ENCODE data around the gene TSPAN31.
"Not testable (repeated sequence)": the region's sequence is repeated elsewhere in the genome, so short reads cannot be mapped to it uniquely, and the experiment has no call there.

TSPAN31 gene

DNA sequence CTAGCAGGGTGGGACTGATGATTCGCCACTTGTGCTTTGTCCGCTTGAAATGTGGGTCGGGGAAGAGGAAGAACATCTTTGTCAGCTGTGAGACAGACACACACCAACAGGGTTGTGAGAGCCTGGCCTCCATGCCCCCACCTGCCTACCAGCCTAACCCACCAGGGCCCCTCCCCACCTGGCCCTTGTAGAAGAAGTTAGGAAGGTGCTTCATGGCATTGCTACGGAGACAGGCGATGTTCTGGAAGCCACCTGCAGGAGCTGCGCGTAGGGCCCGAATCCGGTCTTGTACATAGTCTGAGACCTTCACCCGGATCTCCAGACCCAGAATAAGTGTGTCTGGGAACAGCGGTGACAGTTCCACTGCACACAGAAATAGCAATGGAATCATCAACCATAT is 24.8 kb downstream of the TSPAN31 start:
- no peak for DNase-seq

DNA sequence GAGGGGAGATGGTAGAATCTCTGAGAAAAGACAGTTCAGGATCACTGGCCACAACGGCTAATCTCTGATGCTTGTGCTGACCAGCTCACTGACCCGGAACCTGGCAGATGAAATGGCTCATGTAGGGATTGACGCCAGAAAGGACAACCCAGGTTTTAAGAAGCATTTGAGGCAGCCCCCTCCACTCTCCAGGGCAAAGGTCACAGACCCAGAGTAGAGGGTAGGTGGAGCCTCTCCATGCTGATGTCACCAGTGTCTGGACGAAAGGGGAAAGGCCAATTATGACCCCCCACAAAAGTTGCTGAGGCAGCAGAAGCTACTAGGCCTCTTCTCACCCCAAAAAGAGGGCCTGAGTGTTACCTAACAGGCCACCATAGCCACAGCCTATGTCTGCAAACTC is 25.9 kb downstream of the TSPAN31 start:
- no peak for DNase-seq

DNA sequence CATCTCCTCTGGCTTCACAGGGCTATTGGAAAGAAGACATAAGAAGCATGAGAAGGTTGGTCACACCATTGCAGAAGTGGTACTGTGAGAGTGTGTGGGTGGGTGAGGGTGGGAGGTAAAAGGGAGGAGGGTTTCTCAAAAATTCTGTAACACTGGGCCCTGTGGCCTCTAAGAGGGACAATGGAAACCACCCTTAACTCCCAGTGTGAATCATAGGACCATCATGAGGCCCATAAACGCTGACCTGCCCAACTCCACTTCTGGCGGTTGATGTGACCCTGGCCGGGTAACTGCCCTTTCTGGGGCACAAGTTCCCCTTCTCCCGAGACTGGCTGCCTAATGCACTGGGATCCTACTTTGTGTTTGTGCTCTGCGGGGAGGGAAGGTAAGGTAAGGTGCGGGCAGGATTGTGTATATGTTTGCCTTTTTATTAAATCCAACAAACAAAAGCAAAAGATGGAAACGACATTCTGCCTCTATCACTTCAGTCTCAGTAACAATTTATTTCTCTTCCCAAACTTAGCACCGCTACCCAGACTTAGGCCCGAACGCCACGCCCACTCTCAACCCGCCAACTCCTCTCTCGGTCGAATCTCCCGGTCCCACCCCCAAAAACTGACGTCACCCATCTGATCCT is 26.5 kb downstream of the TSPAN31 start:
- peak; percentile 96 for DNase-seq

DNA sequence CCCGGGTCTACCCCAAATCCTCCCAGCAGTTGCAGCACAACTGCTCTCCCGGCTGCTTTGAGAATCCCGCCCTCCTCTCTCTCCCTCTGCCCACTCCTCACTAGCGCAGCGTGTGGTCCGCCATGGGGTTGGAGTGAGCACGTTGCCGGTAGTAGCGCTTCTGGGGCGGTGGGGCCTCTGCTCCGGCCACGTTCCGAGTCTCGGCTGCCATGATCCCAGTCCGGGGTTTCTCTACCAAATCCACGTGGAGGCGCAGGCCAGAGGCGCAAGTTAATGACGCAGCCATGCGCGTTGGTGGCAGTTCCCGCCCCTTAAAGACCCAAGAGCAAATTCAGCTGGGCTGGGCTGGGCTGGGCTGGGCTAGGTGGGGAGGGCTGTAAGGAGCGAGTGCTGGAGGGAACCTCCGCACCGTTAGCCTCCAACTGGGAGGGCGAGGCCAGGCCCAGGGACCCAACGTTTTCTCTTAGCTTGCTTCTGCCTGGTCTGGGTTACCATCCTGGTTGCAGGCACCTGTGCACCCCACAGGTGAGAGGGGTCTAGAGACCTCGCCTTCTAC is 27.1 kb downstream of the TSPAN31 start, which contains the start of gene METTL1:
Gene METTL1, minus strand, starts transcription at position 233 of the 556 bp plus-strand sequence. Its CDS starts 22 bp downstream, at position 211.
- DNase-seq = peak; percentile 96

DNA sequence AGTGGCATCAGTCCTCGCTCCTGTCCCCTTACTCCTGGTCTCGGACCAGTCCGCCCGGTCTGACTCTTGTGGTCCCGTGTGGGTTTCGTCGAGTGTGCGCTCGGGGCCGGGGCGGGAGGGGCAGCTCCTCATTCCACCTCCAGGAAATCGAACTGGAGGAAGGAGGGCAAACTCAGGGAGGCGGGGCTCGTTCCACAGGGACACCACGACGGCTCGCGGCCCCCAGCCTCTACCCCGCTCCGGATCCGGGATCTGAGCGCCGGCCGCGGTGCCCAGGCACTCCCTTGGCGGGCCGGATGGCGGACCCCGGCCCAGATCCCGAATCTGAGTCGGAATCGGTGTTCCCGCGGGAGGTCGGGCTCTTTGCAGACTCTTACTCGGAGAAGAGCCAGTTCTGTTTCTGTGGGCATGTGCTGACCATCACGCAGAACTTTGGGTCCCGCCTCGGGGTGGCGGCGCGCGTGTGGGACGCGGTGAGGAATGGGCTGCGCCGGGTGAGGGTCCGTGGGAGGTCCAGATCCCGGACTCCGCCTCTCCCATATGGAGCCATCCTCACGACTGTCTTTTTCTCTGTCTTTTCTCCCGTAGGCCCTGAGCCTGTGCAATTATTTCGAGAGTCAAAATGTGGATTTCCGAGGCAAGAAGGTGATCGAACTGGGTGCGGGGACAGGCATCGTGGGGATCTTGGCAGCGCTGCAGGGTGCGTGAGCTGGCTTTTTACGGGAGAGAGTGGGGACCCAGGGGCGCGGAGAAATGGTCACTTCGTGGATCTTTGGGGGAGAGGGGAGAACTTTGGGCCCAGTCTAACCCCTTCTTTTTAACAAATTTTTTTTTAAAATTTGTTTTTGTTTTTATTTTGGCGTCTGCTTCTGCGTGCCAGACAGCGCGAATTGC is 27.8 kb downstream of the TSPAN31 start, which contains the start of gene EEF1AKMT3:
Gene EEF1AKMT3, plus strand, starts transcription at position 186 of the 894 bp plus-strand sequence. Its CDS starts 111 bp downstream, at position 297.
- peak; percentile 83 for DNase-seq

DNA sequence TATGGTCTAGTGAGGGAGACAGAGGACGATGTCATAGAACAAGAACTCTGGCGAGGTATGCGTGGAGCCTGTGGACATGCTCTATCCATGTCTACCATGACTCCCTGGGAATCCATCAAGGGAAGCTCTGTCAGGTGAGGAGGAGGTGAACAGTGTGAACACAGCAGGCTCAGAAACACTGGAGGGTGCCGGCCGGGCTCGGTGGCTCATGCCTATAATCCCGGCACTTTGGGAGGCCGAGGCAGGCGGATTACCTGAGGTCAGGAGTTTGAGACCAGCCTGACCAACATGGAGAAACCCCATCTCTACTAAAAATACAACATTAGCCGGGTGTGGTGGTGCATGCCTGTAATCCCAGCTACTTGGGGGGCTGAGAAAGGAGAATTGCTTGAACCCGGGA is 29.8 kb downstream of the TSPAN31 start:
- DNase-seq = not testable (repeated sequence)

DNA sequence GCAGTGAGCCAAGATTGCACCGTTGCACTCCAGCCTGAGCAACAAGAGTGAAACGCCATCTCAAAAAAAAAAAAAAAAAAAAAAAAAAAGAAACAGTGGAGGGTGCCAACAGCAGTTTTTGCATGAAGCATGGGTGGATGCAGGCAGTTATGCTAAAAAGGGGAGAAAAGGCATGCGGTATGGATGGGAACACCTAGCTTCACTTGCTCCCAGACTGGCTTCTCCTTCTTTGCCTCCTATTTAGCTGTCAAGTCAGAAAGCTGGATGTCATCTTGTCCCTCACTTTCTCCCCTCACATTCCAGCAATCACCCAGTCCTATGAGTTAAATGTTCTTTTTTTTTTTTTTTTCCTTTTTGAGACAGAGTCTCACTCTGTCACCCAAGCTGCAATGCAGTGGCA is 30.2 kb downstream of the TSPAN31 start:
- DNase-seq = no peak

DNA sequence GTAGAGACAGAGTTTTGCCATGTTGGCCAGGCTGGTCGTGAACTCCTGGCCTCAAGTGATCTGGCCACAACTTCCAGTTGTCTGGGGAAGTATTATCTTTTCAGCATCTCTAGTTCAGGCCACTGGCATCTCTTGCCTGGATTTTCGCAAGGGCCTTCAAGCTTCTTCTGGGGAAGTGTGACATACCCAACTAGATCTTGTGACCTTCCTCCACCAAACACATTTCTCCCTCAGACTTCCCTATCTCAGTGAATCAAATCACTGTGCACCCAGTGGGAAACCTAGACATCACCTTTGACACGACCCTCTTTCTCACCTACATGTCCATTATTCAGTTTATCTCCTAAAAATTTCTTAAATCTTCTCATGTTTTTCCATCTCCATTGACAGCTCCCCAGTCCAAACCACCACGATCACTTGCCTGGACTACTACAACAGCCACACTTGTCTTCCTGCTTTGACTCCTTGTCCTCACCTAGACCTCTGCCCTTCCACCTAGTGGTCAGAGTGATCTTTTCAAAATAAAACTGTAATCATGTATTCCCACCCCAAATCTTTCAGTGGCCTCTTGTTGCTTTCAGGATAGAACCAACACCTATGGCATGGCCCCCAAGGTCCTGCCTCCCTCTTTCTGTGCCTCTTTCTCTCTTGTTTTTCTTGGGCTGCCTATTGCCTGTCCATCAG is 30.9 kb downstream of the TSPAN31 start:
- DNase-seq = no peak

DNA sequence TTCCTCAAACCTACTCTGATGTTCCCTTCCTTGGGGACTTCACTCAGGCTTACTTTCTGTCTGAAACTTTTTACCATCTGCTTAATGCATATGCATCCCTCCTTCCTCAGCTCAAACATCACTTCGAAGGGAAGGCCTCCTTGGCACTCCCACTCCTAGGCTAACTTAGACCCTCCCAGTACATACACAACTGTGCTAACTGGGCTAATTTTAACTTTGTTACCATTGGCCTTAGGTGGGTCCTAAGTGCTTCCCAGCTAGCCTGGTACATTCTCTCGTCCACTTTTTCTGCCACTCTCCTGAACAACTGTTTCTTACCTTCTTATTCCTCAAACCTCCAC is 31.4 kb downstream of the TSPAN31 start:
- no peak for DNase-seq

DNA sequence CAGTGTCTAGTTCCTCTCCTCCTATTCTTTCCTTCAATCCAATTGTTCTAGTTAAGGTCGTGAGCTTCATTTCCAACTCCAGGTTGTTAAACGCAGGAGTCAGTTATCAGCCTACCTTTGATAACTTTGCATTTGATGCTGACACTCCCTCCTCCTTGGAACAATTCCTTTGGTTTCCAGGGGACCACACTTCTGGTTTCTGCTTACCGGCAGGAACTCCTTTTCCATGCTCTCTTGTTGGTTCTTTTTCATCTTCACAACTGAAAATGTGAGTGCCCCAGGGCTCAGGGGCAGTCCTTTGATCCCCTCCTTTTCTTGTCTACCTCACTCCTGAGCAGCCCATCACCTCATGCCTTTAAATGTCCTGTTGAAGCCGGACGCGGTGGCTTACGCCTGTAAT is 32.5 kb downstream of the TSPAN31 start:
- DNase-seq = no peak

DNA sequence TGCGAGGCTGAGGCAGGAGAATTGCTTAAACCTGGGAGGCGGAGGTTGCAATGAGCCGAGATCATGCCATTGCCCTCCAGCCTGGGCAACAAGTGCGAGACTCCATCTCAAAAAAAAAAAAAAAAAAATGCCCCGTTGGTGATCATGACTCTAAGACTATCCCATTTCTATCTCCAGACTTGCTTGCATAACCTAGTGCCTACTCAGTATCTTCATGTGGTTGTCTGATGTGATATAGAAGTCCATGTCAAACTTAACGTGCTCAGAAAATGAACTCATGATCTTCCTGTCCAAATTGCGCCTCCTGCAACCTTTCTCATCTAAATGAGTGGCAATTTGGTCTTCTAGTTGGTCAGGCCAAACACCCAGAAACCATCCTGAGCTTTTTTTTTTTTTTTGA is 33.1 kb downstream of the TSPAN31 start:
- DNase-seq = no peak

DNA sequence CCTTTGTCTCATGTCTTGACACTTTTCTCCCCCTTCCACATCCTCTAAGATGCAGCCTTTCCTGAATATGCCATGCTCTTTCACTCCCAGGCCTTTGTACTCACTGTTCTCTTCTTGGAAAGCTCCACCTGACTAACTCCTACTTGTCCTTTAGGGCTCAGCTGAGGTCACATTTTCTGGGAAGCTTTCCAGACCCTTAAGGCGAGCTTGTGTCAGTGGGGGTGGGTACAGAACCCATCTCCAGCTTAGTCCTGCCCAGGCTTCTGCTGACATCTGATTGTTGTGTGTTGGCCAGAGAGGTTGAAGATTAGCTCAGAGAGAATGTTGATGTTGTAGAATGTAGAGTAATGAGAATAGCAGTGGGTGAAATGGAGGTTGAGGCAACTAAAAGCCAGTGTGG is 34.9 kb downstream of the TSPAN31 start:
- DNase-seq = no peak

DNA sequence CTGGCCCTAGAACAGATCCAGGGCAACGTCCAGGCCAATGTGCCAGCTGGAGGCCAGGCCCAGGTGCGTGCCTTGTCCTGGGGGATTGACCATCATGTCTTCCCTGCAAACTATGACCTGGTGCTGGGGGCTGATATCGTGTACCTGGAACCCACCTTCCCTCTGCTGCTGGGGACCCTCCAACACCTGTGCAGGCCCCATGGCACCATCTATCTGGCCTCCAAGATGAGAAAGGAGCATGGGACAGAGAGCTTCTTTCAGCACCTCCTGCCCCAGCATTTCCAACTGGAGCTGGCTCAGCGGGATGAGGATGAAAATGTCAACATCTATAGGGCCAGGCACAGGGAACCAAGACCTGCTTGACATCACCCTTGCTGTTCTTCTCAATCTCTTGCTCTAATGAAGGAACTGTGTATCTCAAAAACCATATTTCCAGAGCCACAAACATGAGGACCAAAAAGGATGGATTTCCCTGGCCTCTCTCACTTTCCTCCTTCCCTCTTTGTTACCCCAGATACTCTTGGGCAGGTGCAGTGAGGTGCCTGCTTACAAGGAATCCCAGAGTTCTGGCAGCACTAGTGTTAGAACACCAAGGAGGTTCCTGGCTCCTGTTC is 35.6 kb downstream of the TSPAN31 start:
- DNase-seq = no peak

DNA sequence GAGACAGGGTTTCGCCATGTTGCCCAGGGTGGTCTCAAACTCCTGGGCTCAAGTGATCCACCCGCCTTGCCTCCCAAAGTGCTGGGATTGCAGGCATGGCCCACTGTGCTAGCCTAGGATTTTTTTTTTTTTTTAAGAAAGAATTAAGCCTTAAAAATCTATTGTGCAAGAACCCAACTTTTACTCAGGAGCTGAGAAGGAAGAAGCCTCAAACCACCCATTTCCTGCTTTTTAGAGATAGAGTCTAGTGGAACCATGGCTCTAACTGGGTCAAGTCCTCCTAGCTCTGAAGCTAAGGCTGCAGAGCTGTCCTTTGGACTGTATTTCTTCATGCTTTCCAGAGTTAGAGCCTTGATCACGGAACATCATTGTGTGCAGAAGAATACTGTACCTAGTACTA is 36.4 kb downstream of the TSPAN31 start:
- no peak for DNase-seq

DNA sequence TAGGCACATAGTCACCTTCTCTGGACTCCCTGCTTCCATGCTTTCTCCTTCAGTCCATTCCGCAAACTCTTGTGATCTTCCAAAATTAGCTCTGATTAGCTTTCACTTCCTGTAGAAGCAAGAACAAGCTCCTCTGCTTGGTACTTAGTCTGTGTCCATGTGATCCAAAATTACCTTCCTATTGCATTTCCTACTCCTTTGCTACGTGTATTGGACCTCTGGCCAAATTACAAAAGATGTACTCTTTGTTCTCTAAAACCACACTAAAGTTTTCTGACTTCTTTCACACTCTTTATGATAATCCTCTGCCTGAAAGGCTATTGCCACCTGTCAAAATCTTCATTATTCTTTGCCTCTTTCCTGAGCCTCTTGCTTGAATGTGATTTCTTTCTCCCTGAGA is 37.0 kb downstream of the TSPAN31 start:
- no peak for DNase-seq

DNA sequence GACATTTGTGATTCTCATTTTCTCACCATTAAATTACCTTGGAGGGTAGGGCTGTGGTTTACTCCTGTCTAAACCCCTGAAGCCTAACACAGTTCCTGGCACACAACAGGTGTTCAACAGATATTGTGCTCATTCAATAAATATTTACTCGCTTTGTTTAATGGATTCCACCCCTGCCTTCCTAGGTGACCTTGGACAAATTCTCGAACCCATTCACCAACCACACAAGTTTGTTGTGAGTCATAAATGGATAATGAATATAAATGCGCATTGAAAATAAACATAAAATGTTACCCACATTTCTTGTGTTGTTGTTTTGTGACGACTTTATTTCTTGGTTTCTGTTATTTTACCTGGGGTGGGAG is 37.4 kb downstream of the TSPAN31 start:
- DNase-seq = no peak

DNA sequence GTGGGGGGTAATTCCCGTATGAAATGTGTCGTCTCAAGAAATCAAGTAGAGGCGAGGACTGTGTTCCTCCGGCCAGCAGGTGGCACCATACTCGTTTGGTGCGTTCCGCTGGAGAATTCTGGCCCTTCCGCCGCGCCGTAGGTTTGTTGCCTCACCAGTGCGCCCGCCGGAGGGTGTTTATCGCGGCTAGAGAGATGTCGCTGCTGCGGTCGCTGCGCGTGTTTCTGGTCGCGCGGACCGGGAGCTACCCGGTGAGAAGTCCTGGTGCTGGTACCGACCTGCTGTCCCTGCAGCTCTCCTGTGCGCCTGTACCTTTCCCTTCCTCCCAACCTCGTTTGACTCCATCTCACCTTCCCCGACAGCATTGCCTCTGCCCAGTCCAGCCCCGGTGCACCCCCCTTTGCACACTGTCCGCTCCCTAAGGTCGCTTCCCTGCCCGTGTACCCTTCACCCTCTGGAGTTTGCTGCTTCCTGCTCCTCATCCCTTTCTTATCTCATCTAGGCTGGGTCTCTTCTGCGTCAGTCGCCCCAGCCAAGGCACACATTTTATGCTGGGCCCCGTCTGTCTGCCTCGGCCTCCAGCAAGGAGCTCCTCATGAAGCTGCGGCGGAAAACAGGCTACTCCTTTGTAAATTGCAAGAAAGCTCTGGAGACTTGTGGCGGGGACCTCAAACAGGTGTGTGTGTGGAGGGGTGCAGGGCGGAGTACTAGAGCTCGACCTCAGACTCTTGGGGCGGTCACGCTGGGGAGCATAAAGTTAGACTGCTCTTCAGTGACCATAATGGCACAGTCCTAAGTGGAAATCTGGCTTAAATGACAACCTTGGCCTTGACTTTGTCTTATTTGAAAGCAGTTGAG is 38.0 kb downstream of the TSPAN31 start, which contains the start of gene TSFM:
Gene TSFM, plus strand, starts transcription at position 180 of the 858 bp plus-strand sequence. Its CDS starts 15 bp downstream, at position 195.
- DNase-seq = peak; percentile 97

DNA sequence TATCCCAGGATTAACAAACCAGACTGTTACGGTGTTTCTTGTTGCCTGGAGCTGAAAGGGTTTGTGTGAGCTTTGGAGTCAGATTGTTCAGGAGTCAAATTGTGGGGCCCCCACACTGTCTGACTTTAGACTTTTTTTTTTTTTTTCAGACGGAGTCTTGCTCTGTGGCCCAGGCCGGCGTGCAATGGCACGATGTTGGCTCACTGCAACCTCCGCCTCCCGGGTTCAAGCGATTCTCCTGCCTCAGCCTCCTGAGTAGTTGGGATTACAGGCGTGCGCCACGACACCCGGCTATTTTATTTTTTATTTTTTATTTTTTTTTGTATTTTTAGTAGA is 38.6 kb downstream of the TSPAN31 start:
- DNase-seq = no peak

DNA sequence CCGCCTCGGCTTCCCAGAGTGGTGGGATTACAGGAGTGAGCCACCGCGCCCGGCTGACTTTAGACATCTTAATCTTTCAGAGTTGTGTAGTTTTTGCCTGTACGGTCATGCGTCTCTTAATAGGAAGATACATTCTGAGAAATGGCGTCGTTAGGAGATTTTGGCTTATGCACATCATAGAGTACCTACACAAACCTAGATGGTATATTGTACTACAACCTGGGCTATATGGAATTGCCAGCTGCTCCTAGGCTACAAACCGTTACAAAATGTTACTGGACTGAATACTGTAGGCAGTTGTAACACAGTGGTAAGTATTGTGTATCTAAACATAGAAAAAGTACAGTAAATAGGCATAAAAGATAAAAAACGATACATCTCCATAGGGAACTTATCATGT is 39.0 kb downstream of the TSPAN31 start:
- DNase-seq = no peak

DNA sequence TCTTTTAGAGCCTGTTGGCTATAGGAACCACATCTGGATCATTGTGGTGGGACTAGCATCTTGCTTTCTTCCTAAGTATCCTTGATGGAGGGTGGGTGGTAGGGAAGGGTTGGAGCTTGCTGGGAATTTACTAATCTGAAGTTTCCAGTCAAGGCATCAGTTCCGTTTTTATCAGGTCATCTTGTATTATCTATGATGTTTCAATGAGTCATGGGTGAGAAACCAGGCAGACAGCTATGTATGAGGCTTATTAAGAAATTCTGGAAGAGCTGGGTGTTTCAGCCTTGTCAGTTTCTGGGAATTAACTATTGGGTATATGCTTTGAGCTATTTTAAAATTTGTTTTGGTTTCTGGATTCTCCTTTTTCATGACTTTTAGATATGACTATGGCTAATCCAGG is 49.1 kb downstream of the TSPAN31 start:
- no peak for DNase-seq

DNA sequence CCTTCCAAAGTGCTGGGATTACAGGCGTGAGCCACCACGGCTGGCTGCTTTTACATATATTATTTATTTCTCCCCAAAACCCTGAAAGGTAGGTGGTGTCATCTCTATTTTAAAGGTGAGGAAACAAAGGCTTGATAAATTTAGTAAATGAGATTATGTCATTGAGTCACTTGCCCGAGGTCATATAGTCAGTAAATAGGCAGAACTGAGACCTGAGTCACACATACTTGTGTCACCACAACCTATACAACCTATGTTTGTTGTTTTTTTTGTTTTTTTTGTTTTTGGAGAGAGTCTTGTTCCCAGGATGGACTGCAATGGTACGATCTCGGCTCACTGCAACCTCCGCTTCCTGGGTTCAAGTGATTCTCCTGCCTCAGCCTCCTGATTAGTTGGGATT is 50.5 kb downstream of the TSPAN31 start:
- no peak for DNase-seq

DNA sequence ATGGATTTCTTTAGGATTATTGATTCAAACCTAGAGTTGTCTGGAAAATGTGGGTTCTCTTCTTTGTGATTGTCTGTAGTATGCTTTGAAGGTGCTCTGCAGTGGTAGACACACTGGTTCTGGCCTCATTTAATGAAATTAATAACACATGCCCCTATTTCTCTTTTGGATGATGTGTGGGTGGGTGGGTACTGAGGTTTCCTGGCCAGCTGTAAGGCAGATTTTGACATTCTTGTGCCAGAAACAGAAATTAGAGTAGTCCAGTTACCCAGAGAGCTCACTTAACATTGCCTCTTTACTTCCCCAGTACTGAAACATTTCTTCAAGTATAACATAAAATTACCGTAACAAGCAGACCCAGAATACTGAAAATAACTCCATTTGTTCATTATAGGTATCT is 52.2 kb downstream of the TSPAN31 start:
- no peak for DNase-seq

Measured in NCI-H510A treated with DMSO at 0.1 percent for 48 hours (cell line).